ENCODE measurements around the gene ZCCHC2.

ZCCHC2 gene

DNA sequence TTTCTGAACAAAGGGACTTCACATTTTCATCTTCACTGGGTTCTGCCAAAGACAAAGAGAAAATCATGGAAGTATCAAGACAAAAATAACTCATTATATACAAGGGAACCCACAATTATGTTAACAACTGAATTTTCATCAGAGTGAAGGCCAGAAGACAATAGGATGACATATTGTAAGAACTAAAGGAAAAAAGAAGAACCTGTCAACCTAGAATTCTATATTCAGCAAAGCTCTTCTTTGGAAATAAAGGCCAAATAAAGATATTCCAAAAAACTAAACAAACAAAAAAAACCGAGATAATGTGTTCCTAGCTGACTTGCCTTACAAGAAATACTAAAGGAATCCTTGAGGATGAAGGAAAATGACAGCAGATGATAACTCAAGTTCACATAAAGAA is 10.3 kb upstream of the ZCCHC2 start:
- no peak for DNase-seq

DNA sequence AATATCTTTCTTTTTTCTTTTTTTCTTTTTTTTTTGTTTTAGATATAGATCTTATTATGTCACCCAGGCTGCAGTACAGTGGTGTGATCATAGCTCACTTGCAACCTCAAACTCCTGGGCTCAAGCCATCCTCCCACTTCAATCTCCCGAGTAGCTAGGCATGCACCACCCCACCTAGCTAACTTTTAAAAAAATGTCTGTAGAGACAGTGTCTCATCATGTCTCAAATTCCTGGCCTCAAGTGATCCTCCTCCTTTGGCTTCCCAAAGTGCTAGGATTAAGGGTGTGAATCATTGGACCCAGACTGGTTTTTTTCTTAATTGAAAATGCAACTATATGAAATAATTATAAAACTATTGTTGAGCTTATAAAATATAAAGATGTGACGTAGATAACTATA is 9.8 kb upstream of the ZCCHC2 start:
- no peak for DNase-seq

DNA sequence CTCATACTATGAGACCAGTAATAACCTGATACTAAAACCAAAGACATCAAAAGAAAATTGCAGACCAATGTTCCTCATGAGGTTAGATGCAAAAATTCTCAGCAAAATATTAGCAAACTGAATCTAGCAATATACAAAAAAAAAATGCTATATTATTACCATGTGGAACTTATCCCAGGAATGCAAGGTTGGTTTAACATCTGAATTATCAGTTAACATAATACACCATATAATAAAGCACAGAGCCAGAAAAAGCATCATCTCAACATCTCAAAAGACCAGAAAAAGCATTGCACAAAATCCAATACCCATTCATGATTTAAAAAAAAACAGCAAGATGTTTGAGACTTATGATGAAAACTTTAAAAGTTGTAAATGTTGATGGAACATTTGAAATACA is 8.3 kb upstream of the ZCCHC2 start:
- no peak for DNase-seq

DNA sequence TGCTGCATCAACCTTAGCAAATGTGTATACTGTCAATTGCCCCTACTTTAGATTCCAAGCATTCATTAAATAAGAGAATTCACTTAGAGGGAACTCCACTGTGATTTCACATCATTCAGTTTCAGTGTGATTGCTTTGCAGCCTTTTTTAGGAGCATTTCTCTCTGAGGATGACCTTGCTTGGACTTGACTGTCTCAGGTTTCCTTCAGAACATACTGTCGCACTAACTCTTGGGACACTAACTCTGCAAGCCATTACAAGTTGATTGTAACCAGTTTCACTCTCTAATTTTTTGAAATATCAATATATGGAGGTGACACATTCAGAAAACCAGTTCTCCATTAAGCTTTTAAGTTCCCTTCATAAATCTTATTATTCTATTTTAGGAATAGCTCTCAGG is 6.6 kb upstream of the ZCCHC2 start:
- no peak for DNase-seq

- no peak for DNase-seq
These were observed 4.1 kb upstream of the ZCCHC2 start for GRCh38 chr18:62518460-62519375.

- DNase-seq = no peak
These were observed 3.1 kb upstream of the ZCCHC2 start for GRCh38 chr18:62519684-62520083.

- DNase-seq = no peak
These were observed 1.7 kb upstream of the ZCCHC2 start for GRCh38 chr18:62521082-62521481.

DNA sequence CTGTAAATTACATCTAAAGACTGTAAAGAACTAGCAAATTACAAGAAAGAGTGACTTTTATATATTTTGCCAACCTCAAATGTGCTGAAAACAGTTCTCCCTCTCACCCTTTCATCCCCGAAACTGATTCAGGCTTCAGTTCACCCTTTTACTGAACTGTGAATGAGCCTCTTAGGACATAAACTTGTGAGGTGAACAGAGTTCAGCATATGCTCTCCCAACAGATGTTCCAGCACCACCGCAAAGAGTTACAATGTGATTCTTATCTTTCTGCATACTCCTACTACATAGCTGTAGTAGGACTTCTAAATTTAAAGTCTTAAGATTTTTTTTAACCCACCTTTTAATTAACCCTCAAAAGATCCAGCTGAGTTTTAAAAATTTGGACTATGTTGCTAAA is 1.2 kb upstream of the ZCCHC2 start:
- DNase-seq = no peak

GRCh38 chr18:62522178-62522503 is 684 bp upstream of the ZCCHC2 start:
- no peak for DNase-seq

DNA sequence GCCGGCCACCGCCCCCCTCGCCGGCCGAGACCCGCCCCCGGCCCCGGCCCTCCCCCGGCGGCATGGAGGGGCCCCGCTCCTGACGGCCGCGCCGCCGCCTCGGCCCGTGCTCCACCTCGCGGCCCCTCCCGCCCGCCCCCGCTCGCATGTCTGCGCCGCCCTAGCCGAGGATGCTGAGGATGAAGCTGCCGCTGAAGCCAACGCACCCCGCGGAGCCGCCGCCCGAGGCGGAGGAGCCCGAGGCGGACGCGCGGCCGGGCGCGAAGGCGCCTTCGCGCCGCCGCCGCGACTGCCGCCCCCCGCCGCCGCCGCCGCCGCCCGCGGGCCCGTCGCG is 397 bp downstream of the ZCCHC2 start:
- DNase-seq = no peak

DNA sequence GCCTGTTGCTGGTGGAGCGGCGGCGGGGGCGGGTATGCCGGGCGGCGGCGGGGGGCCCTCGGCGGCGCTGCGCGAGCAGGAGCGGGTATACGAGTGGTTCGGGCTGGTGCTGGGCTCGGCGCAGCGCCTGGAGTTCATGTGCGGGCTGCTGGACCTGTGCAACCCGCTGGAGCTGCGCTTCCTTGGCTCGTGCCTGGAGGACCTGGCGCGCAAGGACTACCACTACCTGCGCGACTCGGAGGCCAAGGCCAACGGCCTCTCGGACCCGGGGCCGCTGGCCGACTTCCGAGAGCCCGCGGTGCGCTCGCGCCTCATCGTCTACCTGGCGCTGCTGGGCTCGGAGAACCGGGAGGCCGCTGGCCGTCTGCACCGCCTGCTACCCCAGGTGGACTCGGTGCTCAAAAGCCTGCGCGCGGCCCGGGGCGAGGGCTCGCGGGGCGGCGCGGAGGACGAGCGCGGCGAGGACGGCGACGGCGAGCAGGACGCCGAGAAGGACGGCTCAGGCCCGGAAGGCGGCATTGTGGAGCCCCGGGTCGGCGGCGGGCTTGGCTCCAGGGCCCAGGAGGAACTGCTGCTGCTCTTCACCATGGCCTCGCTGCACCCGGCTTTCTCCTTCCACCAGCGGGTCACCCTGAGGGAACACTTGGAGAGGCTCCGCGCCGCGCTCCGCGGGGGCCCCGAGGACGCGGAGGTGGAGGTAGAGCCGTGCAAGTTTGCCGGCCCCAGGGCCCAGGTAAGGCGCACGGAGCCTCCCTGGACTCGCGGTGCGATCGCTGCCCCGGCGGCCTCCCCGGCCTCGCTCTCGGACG is 1.0 kb downstream of the ZCCHC2 start:
- peak; percentile 42 to 67 (median 64) for DNase-seq

DNA sequence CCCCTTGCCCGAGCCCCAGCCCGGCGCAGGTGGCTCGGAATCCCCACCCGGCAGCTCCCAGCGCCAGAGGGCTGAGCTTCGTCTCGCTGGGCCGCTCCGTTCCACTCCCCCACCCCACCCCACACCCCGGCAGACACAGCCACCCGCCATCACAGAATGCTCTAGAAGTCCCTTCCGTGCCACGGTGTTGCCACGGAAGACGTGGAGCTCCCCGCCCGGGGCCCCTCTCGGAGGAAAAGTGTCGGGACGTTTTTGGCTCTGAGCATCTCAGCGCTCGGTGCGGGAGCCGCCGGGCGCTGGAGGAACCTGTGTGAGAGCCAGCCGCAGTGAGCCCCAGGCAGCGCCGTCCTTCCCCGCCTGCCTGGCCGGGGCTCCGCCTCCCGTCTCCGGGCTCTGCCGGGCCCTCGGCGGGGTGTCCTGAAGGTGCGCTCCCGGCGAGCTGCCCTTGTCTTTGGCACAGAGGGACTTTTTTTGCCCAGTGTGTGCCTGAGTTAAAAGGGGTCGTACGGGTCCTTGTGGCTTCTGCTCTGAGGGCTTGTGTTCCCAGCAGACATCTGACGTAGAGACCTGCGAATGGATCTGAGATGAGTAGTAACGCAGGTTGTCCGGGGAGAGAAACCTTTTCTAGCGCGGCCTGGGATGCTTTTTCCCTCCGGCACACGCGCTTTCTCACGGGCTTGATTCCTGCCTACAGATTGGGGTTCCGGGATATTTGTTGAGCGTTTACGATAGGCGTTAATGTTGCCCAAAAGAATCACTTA is 1.8 kb downstream of the ZCCHC2 start:
- DNase-seq = peak; percentile 58 to 78 (median 69)

DNA sequence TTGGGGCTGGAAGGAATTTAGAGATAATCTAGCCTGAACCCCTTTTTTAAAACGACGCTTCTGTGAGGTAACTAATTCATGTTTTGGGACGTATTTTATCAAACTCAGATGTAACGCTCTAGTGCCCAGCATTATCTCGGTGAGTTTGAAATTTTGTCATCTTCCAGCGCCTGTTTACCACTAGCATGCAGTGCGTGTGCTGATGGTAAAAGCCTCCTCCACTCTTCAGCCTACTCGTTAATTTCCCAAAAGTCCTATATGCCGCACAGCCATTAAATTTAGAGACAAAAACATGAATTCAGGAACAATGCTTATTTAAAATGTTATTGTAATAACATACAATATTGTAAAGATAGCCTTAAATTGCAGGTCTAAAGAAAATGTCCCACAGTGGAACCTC is 2.8 kb downstream of the ZCCHC2 start:
- DNase-seq = no peak

DNA sequence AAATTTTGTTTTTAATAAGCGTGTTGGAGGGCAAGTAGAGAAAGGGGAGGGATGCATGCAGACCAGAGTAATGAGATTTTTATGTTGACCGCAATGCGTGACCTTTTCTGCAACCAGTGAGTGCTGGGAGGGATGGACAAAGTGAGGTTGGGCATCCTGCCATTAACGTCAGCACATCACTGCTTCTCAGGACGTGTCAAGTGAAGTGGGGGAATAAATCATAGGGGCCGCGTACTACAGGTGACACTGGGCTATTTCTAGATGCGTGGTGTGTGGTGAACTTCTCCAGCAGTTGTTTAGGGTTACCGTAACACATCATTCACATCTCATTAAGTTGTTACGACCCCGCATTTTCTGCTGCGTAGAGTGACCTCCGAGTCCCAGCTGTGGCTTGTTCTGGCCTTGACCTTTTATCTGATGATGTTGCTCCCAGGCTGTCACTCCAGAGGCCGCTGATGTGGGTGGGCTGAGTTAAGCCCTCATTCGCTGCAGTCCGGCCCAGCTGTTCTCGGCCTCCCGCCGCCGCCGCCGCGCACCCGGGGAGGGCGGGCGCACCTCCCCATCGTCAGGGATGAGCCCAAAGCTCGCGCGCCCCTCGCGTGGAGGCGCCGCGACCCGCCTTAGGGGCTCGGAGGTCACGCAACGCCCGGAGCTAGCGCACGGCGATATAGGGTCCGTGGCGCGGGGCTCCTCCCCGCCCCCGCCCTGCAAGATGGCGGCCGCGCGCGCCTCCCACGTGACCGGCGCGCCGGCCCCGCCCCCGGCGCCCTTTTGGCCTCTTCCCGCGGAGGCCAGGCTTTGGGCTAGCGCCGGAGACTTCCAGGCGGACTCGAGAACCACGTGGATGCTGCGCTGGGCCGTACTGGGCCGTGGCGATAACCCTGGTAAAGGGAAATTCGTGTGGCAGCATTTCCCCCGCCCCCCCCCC is 3.5 kb downstream of the ZCCHC2 start:
- DNase-seq = peak; percentile 94 to 96 (median 95)

DNA sequence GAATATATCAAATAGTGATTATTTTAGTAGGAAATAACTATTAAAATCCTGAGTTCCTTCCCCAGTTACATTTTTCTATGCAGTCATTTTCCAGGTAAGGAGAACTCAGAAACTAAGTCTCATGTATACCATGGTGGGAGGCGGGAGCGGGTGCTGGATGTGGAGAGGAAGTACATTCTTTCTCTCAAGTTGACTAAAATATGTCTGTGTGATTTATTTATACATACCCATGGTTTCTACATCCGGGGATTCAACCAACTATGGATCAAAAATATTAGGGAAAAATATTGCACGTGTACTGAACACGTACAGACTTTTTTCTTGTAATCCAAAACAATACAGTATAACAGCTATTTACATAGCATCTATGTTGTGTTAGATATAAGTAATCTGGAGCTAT is 6.8 kb downstream of the ZCCHC2 start:
- no peak for DNase-seq

DNA sequence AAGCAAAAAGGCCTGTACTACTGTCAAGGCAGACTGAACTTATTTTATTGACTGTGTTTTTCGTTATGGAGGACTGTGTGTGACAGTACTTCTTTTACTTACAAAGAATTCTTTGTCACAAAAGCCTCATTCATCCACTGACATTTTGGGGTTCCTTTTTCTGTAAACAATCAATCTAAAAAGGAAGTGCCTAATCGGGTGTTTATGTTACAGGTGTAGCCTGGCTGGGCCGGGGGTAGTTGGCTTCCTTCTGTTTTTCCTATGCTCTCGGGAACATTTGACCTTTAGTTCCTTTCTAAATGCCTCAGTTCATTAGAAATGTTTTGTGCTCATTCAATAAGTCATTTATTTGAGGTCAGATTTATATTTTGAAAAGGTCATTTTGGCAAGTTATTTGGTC is 8.3 kb downstream of the ZCCHC2 start:
- DNase-seq = no peak

DNA sequence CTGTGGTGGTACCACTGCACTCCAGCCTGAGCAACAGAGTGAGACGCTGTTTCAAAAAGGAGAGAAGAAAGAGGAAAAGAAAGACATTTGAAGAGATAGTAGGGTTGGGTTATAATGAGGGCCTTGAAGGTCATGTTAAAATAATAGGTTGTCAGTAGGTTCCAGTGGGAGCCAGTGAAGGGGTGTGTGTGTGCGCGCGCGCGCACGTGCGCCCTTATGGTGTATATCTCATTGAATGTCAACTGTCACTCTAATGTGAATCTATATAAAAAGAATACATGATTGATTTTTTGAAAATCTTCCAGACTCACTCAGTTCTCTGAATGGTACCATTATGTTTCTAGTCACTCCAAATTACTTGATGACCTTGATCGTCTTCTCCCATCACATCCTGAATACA is 9.1 kb downstream of the ZCCHC2 start:
- DNase-seq = no peak

DNA sequence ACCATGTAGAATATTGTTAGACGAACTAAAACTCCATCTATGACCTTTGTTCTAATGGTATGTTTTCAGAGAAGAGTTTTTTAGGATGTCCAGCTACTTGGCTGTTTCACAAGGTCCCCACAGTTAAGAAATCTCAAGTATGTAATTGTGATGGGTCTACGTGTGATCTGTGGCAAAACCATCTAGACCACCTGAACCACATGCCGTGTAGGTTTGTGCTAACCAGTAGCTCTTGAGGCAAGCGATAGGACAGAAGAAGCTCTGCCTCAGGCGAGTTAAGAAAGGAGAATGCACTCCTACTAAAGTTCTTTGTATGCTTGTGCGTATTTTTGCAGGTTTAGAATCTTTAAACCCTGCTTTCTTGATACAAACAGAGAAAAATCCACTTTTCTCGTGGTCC is 13.2 kb downstream of the ZCCHC2 start:
- no peak for DNase-seq

GRCh38 chr18:62537042-62537894 is 14.4 kb downstream of the ZCCHC2 start:
- no peak for DNase-seq

GRCh38 chr18:62537946-62538345 is 15.1 kb downstream of the ZCCHC2 start:
- no peak for DNase-seq

GRCh38 chr18:62538881-62539280 is 16.1 kb downstream of the ZCCHC2 start:
- DNase-seq = no peak

All from suppressor macrophage treated with lipopolysaccharide for 1 hour (primary cell).